Stimulated activated CD4-positive, alpha-beta T cell treated with anti-CD3 and anti-CD28 coated beads, Interleukin-2, amount 100 ng/mL, for 48 hours (primary cell): ENCODE data around the gene CTXN1.
"Not testable (repeated sequence)": the region's sequence is repeated elsewhere in the genome, so short reads cannot be mapped to it uniquely, and the experiment has no call there.

ENCODE experiments used
- DNase-seq, 2 donors: peaks; one replicate each; pipeline ENCODE4 v3.0.0-alpha.2; 2020

Gene CTXN1

GRCh38 chr19:7897292-7897691 lies 28.6 kb downstream of the CTXN1 start:
- DNase-seq = no peak

GRCh38 chr19:7895565-7895964 lies 30.4 kb downstream of the CTXN1 start:
- DNase-seq = no peak

GRCh38 chr19:7894612-7895309 lies 31.2 kb downstream of the CTXN1 start:
- DNase-seq = no peak

- DNase-seq = not testable (repeated sequence)
These were observed 32.4 kb downstream of the CTXN1 start for GRCh38 chr19:7893362-7894101.

- no peak for DNase-seq
These were observed 37.1 kb downstream of the CTXN1 start for GRCh38 chr19:7888826-7889217.

- peak; percentile 32 to 48 for DNase-seq
These were observed 37.6 kb downstream of the CTXN1 start, which contains the start of gene LRRC8E for GRCh38 chr19:7888145-7888825. Gene LRRC8E, plus strand, starts transcription at chr19:7888510. Its CDS starts 7,094 bp downstream, at chr19:7895604.

- DNase-seq = no peak
These were observed 38.4 kb downstream of the CTXN1 start for GRCh38 chr19:7887408-7888144.

- DNase-seq = no peak
These were observed 40.1 kb downstream of the CTXN1 start for GRCh38 chr19:7885818-7886217.

- DNase-seq = no peak
These were observed 42.0 kb downstream of the CTXN1 start for GRCh38 chr19:7883796-7884570.

- DNase-seq = no peak
These were observed 42.8 kb downstream of the CTXN1 start for GRCh38 chr19:7883105-7883504.

- DNase-seq = no peak
These were observed 44.0 kb downstream of the CTXN1 start for GRCh38 chr19:7881910-7882309.

GRCh38 chr19:7879836-7880235 lies 46.1 kb downstream of the CTXN1 start:
- no peak for DNase-seq

GRCh38 chr19:7879111-7879807 lies 46.7 kb downstream of the CTXN1 start:
- no peak for DNase-seq

GRCh38 chr19:7877249-7877836 lies 48.6 kb downstream of the CTXN1 start:
- DNase-seq = no peak

GRCh38 chr19:7874897-7875273 lies 51.0 kb downstream of the CTXN1 start:
- no peak for DNase-seq
